SK-N-SH (cell line): Measurements from ENCODE around the gene ALPG. TPM values are rescaled to one million over a fixed set of nuclear protein-coding genes. Genes with fewer than 3 reads are reported as not detected.

Source experiments
- CTCF ChIA-PET: fragments of 300-600, 350-600 bp; formaldehyde crosslinking; extraction: SDS; loops from one replicate; lab custom pipeline; 2021; lab: Yijun Ruan, JAX
- POLR2A ChIA-PET: fragments of 350-600 bp; sonication (Branson Sonifier 250); formaldehyde crosslinking; extraction: SDS; loops from one replicate; lab custom pipeline; 2020; ENCODE audit warnings: antibody characterized with exemption, inconsistent platforms; lab: Yijun Ruan, JAX
- DNase-seq: peaks from one replicate; pipeline ENCODE4 v3.0.0; 2012
- H2AFZ ChIP-seq: fragments of 200-600 bp; sonication (generic); 2 replicates; pipeline ENCODE4 v1.8.1; 2016; ENCODE audit warnings: antibody characterized with exemption, mild to moderate bottlenecking, low read depth
- H3F3A ChIP-seq: fragments of 200-600 bp; sonication (generic); replicated peaks from 2 replicates; pipeline ENCODE3; 2016; ENCODE audit warnings: antibody characterized with exemption, mild to moderate bottlenecking; ENCODE audit not compliant: insufficient read depth
- H3K27ac ChIP-seq, 2 experiments: fragments of 200-500 bp in 1 of 2; fragments of 200-600 bp in 1 of 2; sonication (Bioruptor generic) in 1 of 2; sonication (generic), shearing (Covaris generic) in 1 of 2; 2 replicates each; pipeline versions ENCODE4 v1.5.1 to v1.6.1; 2014 to 2016; ENCODE audit warnings: low read depth in 2 of 2, inconsistent platforms in 1 of 2, low read length in 1 of 2, mild to moderate bottlenecking in 1 of 2, mixed read lengths in 1 of 2
- H3K27me3 ChIP-seq: fragments of 200-600 bp; sonication (generic), shearing (Covaris generic); 2 replicates; pipeline ENCODE4 v1.6.1; 2016; ENCODE audit warnings: mixed run types; ENCODE audit not compliant: insufficient read depth
- H3K36me3 ChIP-seq, 2 experiments: fragments of 200-500 bp in 1 of 2; fragments of 200-600 bp in 1 of 2; sonication (Bioruptor generic) in 1 of 2; sonication (generic) in 1 of 2; replicated peaks in 1 of 2; 2 replicates each; pipeline versions ENCODE3 to v1.5.1; 2014 to 2016; ENCODE audit warnings: low read length in 1 of 2, mild to moderate bottlenecking in 1 of 2; ENCODE audit not compliant: insufficient read depth in 2 of 2, control insufficient read depth in 1 of 2
- H3K4me1 ChIP-seq, 2 experiments: fragments of 200-500 bp in 1 of 2; fragments of 200-600 bp in 1 of 2; sonication (Bioruptor generic) in 1 of 2; sonication (generic), shearing (Covaris generic) in 1 of 2; 2 replicates each; pipeline versions ENCODE4 v1.5.1 to v1.6.1; 2014 to 2016; ENCODE audit warnings: low read depth in 1 of 2, low read length in 1 of 2, mixed run types in 1 of 2; ENCODE audit not compliant: insufficient read depth in 2 of 2, control insufficient read depth in 1 of 2
- H3K4me2 ChIP-seq: fragments of 200-600 bp; sonication (generic), shearing (Covaris generic); 2 replicates; pipeline ENCODE4 v1.6.1; 2017; ENCODE audit warnings: mixed run types
- H3K4me3 ChIP-seq, 2 experiments: fragments of 200-500 bp in 1 of 2; fragments of 200-600 bp in 1 of 2; sonication (Bioruptor generic) in 1 of 2; sonication (generic), shearing (Covaris generic) in 1 of 2; 2 replicates each; pipeline versions ENCODE4 v1.5.1 to v1.8.1; 2014 to 2016; ENCODE audit warnings: low read depth in 2 of 2, inconsistent platforms in 1 of 2, low read length in 1 of 2, mild to moderate bottlenecking in 1 of 2, mixed read lengths in 1 of 2, moderate library complexity in 1 of 2
- H3K79me2 ChIP-seq: fragments of 200-600 bp; sonication (generic); 2 replicates; pipeline ENCODE4 v1.8.1; 2017; ENCODE audit warnings: mild to moderate bottlenecking; ENCODE audit not compliant: insufficient read depth
- H3K9ac ChIP-seq: fragments of 200-600 bp; sonication (generic); 2 replicates; pipeline ENCODE4 v1.6.1; 2017; ENCODE audit warnings: mixed run types
- H3K9me2 ChIP-seq: fragments of 200-600 bp; sonication (generic); 2 replicates; pipeline ENCODE4 v1.6.1; 2017; ENCODE audit warnings: mixed run types
- H3K9me3 ChIP-seq: fragments of 200-600 bp; sonication (generic); 2 replicates; pipeline ENCODE4 v1.6.1; 2017; ENCODE audit warnings: mixed run types, mild to moderate bottlenecking, moderate library complexity
- H4K20me1 ChIP-seq: fragments of 200-600 bp; sonication (generic); 2 replicates; pipeline ENCODE4 v1.6.1; 2017; ENCODE audit warnings: mild to moderate bottlenecking, mixed run types; ENCODE audit not compliant: insufficient read depth
- CHD2 ChIP-seq: fragments of 150-350 bp; IDR thresholded peaks from 2 replicates; pipeline ENCODE4 v1.6.1; 2018; ENCODE audit warnings: low read length; ENCODE audit not compliant: partially characterized antibody
- GABPA ChIP-seq: IDR thresholded peaks from 2 replicates; pipeline ENCODE4 v1.4.0; 2012; ENCODE audit warnings: low read depth, mild to moderate bottlenecking
- MEF2A ChIP-seq: IDR thresholded peaks from 2 replicates; pipeline ENCODE4 v1.4.0; 2012; ENCODE audit warnings: low read depth, borderline replicate concordance
- NFIC ChIP-seq: IDR thresholded peaks from 2 replicates; pipeline ENCODE4 v1.4.0; 2012; ENCODE audit warnings: borderline replicate concordance
- RAD21 ChIP-seq: IDR thresholded peaks from 2 replicates; pipeline ENCODE4 v1.6.1; 2012; ENCODE audit warnings: mild to moderate bottlenecking, low read length
- SIN3A ChIP-seq: IDR thresholded peaks from 2 replicates; pipeline ENCODE4 v1.6.1; 2012; ENCODE audit warnings: low read depth, mild to moderate bottlenecking, low read length, moderate library complexity, borderline replicate concordance
- SMC3 ChIP-seq: IDR thresholded peaks from 2 replicates; pipeline ENCODE4 v1.6.1; 2012; ENCODE audit warnings: low read depth, low read length, improper control_type of control experiment
- WGBS: methylation state at CpG from one replicate; pipeline ENCODE4 v1.1.6; 2017; ENCODE audit warnings: low lambda C conversion rate; 5-methylcytosine and 5-hydroxymethylcytosine counted together
- polyA plus RNA-seq, 3 experiments: library from polyadenylated mRNA; depleted of rRNA; stranded (reverse); fragments of >200 nt; gene quantifications; 2 replicates each; pipeline ENCODE4 v1.2.3, GENCODE V29; 2012
- TF ChIP-seq, protein P1 (sequence below): IDR thresholded peaks from 2 replicates; pipeline ENCODE4; 2012
- TF ChIP-seq, protein P2 (sequence below): fragments of 150-350 bp; IDR thresholded peaks from 2 replicates; pipeline ENCODE4 v1.6.1; 2016; ENCODE audit warnings: mild to moderate bottlenecking, low read depth, low read length
- TF ChIP-seq, protein P3 (sequence below): IDR thresholded peaks from 2 replicates; pipeline ENCODE4 v1.4.0; 2012; ENCODE audit warnings: low read depth, borderline replicate concordance
- TF ChIP-seq, protein P4 (sequence below): fragments of 150-350 bp; IDR thresholded peaks from 2 replicates; pipeline ENCODE4 v1.6.1; 2017; ENCODE audit warnings: antibody characterized with exemption, low read length, low read depth, borderline replicate concordance
- TF ChIP-seq, protein P5 (sequence below): fragments of 200-600 bp; sonication (generic); IDR thresholded peaks from 2 replicates; pipeline ENCODE4 v1.6.1; 2017; ENCODE audit warnings: antibody characterized with exemption, mild to moderate bottlenecking, moderate library complexity

Gene ALPG
- polyA plus RNA-seq, 1 of the 3 experiments (the other 2 are of a cell fraction) = not detected

DNA sequence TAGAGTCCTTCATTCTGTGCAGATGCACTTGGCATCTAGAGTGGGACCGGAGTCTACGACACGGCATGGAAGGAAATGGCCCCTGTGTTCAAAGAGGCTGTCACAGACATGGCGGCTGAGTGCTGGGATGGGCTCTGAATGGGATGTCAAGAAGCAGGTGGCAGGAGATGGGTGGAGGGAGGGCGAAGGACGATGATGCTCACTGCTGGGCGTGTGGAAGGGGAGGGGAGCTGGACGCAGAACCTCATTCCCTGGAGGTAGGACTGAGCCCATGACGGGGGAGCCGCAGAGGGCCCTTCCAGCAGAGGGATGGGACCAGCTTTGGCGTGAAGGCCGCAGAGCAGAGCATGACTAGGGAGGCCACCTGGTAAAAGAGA lies 30.5 kb downstream of the ALPG start (continued):
- TF ChIP-seq, protein P1, sequence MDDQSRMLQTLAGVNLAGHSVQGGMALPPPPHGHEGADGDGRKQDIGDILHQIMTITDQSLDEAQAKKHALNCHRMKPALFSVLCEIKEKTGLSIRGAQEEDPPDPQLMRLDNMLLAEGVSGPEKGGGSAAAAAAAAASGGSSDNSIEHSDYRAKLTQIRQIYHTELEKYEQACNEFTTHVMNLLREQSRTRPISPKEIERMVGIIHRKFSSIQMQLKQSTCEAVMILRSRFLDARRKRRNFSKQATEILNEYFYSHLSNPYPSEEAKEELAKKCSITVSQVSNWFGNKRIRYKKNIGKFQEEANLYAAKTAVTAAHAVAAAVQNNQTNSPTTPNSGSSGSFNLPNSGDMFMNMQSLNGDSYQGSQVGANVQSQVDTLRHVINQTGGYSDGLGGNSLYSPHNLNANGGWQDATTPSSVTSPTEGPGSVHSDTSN = no peak

DNA sequence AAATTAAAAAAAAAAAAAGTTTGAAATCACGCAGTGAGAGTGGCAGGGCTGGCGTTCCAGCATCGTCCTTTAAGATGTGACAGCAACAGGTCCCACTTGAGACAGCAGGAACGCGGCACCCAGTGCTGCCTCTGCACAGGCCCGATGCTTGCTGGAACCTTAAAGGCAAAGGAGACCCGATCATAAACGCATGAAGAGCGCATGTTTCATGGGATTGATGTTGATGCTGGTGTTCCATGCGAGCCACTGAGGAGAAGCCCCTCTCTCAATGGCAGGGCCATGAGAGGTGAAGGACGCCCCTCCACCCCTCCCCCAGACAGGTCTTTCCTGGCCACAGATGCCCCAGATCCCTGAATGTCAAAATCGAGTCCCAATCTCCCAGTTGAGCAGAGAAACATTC lies 31.4 kb downstream of the ALPG start:
- no peak overlapping the region for H3K4me2 ChIP-seq
- POLR2A ChIA-PET = no interaction called here
- CTCF ChIA-PET = interaction anchor here (1.9 to 5.0 kb wide), 2 partner anchors 84 to 536 kb away, joined by 4 to 40 read pairs; no protein-coding TSS in a partner anchor

DNA sequence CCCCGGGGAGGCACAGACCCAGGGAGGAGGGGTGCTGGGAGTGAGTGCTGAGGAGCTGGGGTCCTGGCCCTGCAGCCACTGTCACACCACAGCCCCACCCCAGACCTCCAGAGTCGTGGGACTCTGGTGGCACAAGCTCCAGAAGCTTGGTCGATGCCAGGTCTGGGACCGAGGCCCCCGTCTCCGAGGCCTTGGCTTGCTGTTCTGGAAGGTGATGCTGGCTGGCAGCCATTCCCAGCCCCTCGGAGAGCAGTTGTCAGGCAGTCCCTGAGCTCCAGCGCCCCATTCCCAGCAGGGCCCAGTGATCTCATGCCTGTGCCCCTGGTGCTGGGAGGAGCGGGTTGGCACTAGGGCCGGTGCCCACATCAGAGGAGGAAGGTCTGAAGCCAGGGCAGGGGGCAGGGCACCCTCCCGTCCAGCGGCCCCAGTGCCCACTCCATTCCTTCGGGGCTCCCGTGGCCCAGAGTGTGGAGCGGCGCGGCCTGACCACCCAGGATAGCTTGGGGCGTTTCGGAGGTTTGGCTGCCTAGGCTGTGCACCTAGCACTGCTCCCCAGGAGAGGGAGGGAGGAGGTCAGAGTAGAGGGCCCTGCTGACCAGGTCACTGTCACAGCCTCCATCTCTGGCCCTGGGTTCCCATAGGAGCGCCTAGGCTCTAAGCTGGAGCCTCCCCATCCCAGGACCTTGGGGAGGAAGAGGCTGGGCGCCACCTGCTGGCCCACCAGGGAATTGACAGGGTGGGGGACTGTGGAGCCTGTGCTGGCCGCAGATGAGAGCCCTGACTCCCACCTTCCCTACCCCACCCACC lies 32.5 kb downstream of the ALPG start:
- H3K4me3 ChIP-seq = no peak overlapping the region
- DNase-seq = peak; percentile 70

More for the DNA sequence above, 31.4 kb downstream of the ALPG start:
- Histone ChIP-seq H3K27ac (no peak overlapping the region), H3F3A (no peaks in the 10 kb centered on the region), H3K4me3 (no peak overlapping the region), H4K20me1 (no peaks in the 10 kb centered on the region), H3K9me3 (no peaks in the 10 kb centered on the region), H3K9ac (no peak overlapping the region), H3K4me1 (no peaks in the 10 kb centered on the region; a peak in 1 of 4 replicates), H3K9me2 (no peaks in the 10 kb centered on the region), H3K36me3 (no peaks in the 10 kb centered on the region), H2AFZ (no peak overlapping the region), H3K27me3 (no peaks in the 10 kb centered on the region), H3K79me2 (no peaks in the 10 kb centered on the region)
- WGBS = 59% methylated on average over 12 of the region's 12 CpGs
- TF ChIP-seq NFIC (no peak), GABPA (no peak), MEF2A (no peak), RAD21 (no peak), SIN3A (no peak)
- TF ChIP-seq, protein P2, sequence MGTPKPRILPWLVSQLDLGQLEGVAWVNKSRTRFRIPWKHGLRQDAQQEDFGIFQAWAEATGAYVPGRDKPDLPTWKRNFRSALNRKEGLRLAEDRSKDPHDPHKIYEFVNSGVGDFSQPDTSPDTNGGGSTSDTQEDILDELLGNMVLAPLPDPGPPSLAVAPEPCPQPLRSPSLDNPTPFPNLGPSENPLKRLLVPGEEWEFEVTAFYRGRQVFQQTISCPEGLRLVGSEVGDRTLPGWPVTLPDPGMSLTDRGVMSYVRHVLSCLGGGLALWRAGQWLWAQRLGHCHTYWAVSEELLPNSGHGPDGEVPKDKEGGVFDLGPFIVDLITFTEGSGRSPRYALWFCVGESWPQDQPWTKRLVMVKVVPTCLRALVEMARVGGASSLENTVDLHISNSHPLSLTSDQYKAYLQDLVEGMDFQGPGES = no peak
- peak; percentile 17 for DNase-seq

More for the DNA sequence above, 32.5 kb downstream of the ALPG start:
- no peaks in the 10 kb centered on the region for H3K79me2 ChIP-seq
- H3K27me3 ChIP-seq = no peaks in the 10 kb centered on the region
- no peaks in the 10 kb centered on the region for H3F3A ChIP-seq
- no peak overlapping the region for H2AFZ ChIP-seq
- POLR2A ChIA-PET = no interaction called here
- H3K9me2 ChIP-seq = no peaks in the 10 kb centered on the region
- no peak overlapping the region for H3K4me2 ChIP-seq
- H3K9me3 ChIP-seq = no peaks in the 10 kb centered on the region
- CTCF ChIA-PET = interaction anchor here (0.5 to 4.6 kb wide), 35 partner anchors 9 to 639 kb away, joined by 3 to 49 read pairs (median 4); partner anchors contain the start of genes ALPG, ALPI, NPPC and PRSS56
- H3K36me3 ChIP-seq = no peaks in the 10 kb centered on the region
- no peaks in the 10 kb centered on the region for H4K20me1 ChIP-seq
- H3K4me1 ChIP-seq = no peaks in the 10 kb centered on the region; a peak in 1 of 4 replicates
- WGBS = 56% methylated on average over 8 of the region's 22 CpGs
- H3K9ac ChIP-seq = no peak overlapping the region
- peak; percentile 29 for TF ChIP-seq RAD21
- TF ChIP-seq, protein P3, sequence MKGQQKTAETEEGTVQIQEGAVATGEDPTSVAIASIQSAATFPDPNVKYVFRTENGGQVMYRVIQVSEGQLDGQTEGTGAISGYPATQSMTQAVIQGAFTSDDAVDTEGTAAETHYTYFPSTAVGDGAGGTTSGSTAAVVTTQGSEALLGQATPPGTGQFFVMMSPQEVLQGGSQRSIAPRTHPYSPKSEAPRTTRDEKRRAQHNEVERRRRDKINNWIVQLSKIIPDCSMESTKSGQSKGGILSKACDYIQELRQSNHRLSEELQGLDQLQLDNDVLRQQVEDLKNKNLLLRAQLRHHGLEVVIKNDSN = no peak
- TF ChIP-seq SMC3 = peak; percentile 7; the same call in 1 of the 2 replicates
- TF ChIP-seq, protein P4, sequence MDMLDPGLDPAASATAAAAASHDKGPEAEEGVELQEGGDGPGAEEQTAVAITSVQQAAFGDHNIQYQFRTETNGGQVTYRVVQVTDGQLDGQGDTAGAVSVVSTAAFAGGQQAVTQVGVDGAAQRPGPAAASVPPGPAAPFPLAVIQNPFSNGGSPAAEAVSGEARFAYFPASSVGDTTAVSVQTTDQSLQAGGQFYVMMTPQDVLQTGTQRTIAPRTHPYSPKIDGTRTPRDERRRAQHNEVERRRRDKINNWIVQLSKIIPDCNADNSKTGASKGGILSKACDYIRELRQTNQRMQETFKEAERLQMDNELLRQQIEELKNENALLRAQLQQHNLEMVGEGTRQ = no peak
- TF ChIP-seq CHD2 = no peak
- TF ChIP-seq, protein P5, sequence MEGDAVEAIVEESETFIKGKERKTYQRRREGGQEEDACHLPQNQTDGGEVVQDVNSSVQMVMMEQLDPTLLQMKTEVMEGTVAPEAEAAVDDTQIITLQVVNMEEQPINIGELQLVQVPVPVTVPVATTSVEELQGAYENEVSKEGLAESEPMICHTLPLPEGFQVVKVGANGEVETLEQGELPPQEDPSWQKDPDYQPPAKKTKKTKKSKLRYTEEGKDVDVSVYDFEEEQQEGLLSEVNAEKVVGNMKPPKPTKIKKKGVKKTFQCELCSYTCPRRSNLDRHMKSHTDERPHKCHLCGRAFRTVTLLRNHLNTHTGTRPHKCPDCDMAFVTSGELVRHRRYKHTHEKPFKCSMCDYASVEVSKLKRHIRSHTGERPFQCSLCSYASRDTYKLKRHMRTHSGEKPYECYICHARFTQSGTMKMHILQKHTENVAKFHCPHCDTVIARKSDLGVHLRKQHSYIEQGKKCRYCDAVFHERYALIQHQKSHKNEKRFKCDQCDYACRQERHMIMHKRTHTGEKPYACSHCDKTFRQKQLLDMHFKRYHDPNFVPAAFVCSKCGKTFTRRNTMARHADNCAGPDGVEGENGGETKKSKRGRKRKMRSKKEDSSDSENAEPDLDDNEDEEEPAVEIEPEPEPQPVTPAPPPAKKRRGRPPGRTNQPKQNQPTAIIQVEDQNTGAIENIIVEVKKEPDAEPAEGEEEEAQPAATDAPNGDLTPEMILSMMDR = peak; percentile 67
- H3K27ac ChIP-seq = no peak overlapping the region
